CD14-positive monocyte (primary cell): ENCODE measurements around the gene KDM4C. TPM values are rescaled to one million over a fixed set of nuclear protein-coding genes. Genes with fewer than 3 reads are reported as not detected.

Experiments
- DNase-seq, 3 donors: peaks; one replicate each; pipeline ENCODE4 v3.0.0-alpha.2; 2011 to 2022
- H2AFZ ChIP-seq: 2 replicates; pipeline ENCODE4 v1.6.0; 2012; ENCODE audit warnings: mild to moderate bottlenecking, low read depth, low read length, inconsistent platforms; ENCODE audit not compliant: insufficient read depth, poor library complexity, severe bottlenecking
- H3K27ac ChIP-seq, 2 donors: 1 replicate in 1 of 2; 2 replicates in 1 of 2; pipeline ENCODE4 v1.5.1; 2012 to 2013; ENCODE audit warnings: low read length in 2 of 2, control low read depth in 1 of 2, inconsistent platforms in 1 of 2, low read depth in 1 of 2, mild to moderate bottlenecking in 1 of 2
- H3K27me3 ChIP-seq, 2 donors: one replicate each; pipeline versions ENCODE4 v1.6.0 to v1.6.1; 2011 to 2013; ENCODE audit warnings: low read length in 2 of 2; ENCODE audit not compliant: control insufficient read depth in 2 of 2, insufficient read depth in 2 of 2
- H3K36me3 ChIP-seq, 2 donors: replicated peaks in 1 of 2; 1 replicate in 1 of 2; 2 replicates in 1 of 2; pipeline versions ENCODE4 v1.5.1 to v1.6.1; 2012 to 2013; ENCODE audit warnings: low read length in 2 of 2, control low read depth in 1 of 2, inconsistent platforms in 1 of 2, mild to moderate bottlenecking in 1 of 2; ENCODE audit not compliant: insufficient read depth in 2 of 2, control insufficient read depth in 1 of 2
- H3K4me1 ChIP-seq, 2 donors: 1 replicate in 1 of 2; 2 replicates in 1 of 2; pipeline versions ENCODE4 v1.5.1 to v1.6.1; 2012 to 2013; ENCODE audit warnings: low read length in 2 of 2, control low read depth in 1 of 2, inconsistent platforms in 1 of 2, mild to moderate bottlenecking in 1 of 2, moderate library complexity in 1 of 2; ENCODE audit not compliant: insufficient read depth in 2 of 2, control insufficient read depth in 1 of 2
- H3K4me2 ChIP-seq: replicated peaks from 2 replicates; pipeline ENCODE3; 2012; ENCODE audit warnings: low read length, moderate library complexity, mild to moderate bottlenecking; ENCODE audit not compliant: poor library complexity, severe bottlenecking; ENCODE audit errors: extremely low read depth
- H3K4me3 ChIP-seq, 3 experiments: fragments of 200-600 bp in 1 of 3; sonication (generic) in 1 of 3; replicated peaks in 1 of 3; 1 replicate in 2 of 3; 2 replicates in 1 of 3; pipeline ENCODE4 v1.5.1; 2011 to 2013; ENCODE audit warnings: low read length in 3 of 3, mild to moderate bottlenecking in 3 of 3, control low read depth in 2 of 3, low read depth in 2 of 3, inconsistent platforms in 1 of 3, moderate library complexity in 1 of 3
- H3K79me2 ChIP-seq: 2 replicates; pipeline ENCODE4 v1.6.0; 2012; ENCODE audit warnings: mild to moderate bottlenecking, control low read depth, inconsistent platforms, low read length, moderate library complexity; ENCODE audit not compliant: insufficient read depth
- H3K9ac ChIP-seq: 2 replicates; pipeline ENCODE4 v1.6.0; 2017; ENCODE audit warnings: low read length, mild to moderate bottlenecking; ENCODE audit not compliant: insufficient read depth, poor library complexity, severe bottlenecking
- H3K9me3 ChIP-seq, 2 donors: replicated peaks in 1 of 2; 1 replicate in 1 of 2; 2 replicates in 1 of 2; pipeline versions ENCODE4 v1.5.1 to v1.6.1; 2012 to 2013; ENCODE audit warnings: low read length in 2 of 2, control low read depth in 1 of 2; ENCODE audit not compliant: control insufficient read depth in 1 of 2, insufficient read depth in 1 of 2
- H4K20me1 ChIP-seq: 2 replicates; pipeline ENCODE4 v1.6.0; 2012; ENCODE audit warnings: mild to moderate bottlenecking, low read length, control low read depth, moderate library complexity; ENCODE audit not compliant: insufficient read depth
- H3K27ac Mint-ChIP-seq, 7 donors: one replicate each; pipeline ENCODE4 v1.8.0; 2020; ENCODE audit warnings: mild to moderate bottlenecking in 7 of 7, mixed read lengths in 7 of 7, moderate library complexity in 6 of 7, inconsistent platforms in 2 of 7
- H3K27me3 Mint-ChIP-seq, 3 donors: one replicate each; pipeline ENCODE4 v1.8.0; 2021 to 2022; ENCODE audit warnings: low read depth in 3 of 3, mild to moderate bottlenecking in 3 of 3, mixed read lengths in 3 of 3, moderate library complexity in 3 of 3, inconsistent platforms in 1 of 3
- H3K36me3 Mint-ChIP-seq, 2 donors: one replicate each; pipeline ENCODE4 v1.8.0; 2020; ENCODE audit warnings: mixed read lengths in 2 of 2, inconsistent platforms in 1 of 2, mild to moderate bottlenecking in 1 of 2
- H3K4me1 Mint-ChIP-seq: one replicate; pipeline ENCODE4 v1.8.0; 2020; ENCODE audit warnings: mild to moderate bottlenecking, mixed read lengths
- H3K4me3 Mint-ChIP-seq, 2 donors: one replicate each; pipeline ENCODE4 v1.8.0; 2020; ENCODE audit warnings: mild to moderate bottlenecking in 2 of 2, mixed read lengths in 2 of 2, moderate library complexity in 1 of 2
- H3K9me3 Mint-ChIP-seq, 7 donors: one replicate each; pipeline ENCODE4 v1.8.0; 2020 to 2022; ENCODE audit warnings: mixed read lengths in 7 of 7, mild to moderate bottlenecking in 6 of 7, moderate library complexity in 6 of 7, inconsistent platforms in 2 of 7
- CTCF ChIP-seq: fragments of 200-600 bp; IDR thresholded peaks from one replicate; pipeline ENCODE4 v1.8.0; 2022; ENCODE audit warnings: antibody characterized with exemption, mild to moderate bottlenecking
- WGBS: methylation state at CpG from one replicate; pipeline ENCODE4 v1.1.5; 2013; ENCODE audit warnings: missing lambda C conversion rate; ENCODE audit not compliant: insufficient coverage; 5-methylcytosine and 5-hydroxymethylcytosine counted together
- intact Hi-C, 2 donors: fragments of 100-400 bp; cut with micrococcal nuclease; formaldehyde crosslinking; loops; one replicate each; pipeline versions ENCODE4 v1.15.0 to v1.15.1; 2023
- polyA plus RNA-seq, 3 donors: library from polyadenylated mRNA; depleted of rRNA in 1 of 3; unstranded in 2 of 3; stranded (reverse) in 1 of 3; fragments of 300-500 nt in 2 of 3; fragments of >200 nt in 1 of 3; fragmentation: Illumina TruSeq in 2 of 3; gene quantifications; 1 replicate in 2 of 3; 2 replicates in 1 of 3; pipeline ENCODE4 v1.2.3, GENCODE V29; 2012 to 2021

KDM4C gene
- polyA plus RNA-seq, 3 donors = 15.2 to 36.2 (median 17.1) TPM

- no peak for TF ChIP-seq CTCF
- Histone ChIP-seq H3K4me1 (peaks cover 3 to 9% of the 10 kb centered on the region in 2 donors), H3K27me3 (no peaks in the 10 kb centered on the region), H3K9ac (no peak overlapping the region), H3K4me3 (no peak overlapping the region), H3K27ac (no peak overlapping the region), H3K36me3 (peaks cover 0 to 12% of the 10 kb centered on the region in 2 donors), H4K20me1 (peaks cover 90% of the 10 kb centered on the region), H2AFZ (no peak overlapping the region), H3K79me2 (peaks cover 3% of the 10 kb centered on the region), H3K9me3 (no peaks in the 10 kb centered on the region), H3K4me2 (no peak overlapping the region)
- no peak for DNase-seq
- peaks cover 33% of the 10 kb centered on the region for H3K4me1 Mint-ChIP-seq
- intact Hi-C loops = no loop called here
- H3K4me3 Mint-ChIP-seq = peak overlapping the region in 1 of 2 donors; percentile 38
- no peaks in the 10 kb centered on the region for H3K27me3 Mint-ChIP-seq
- H3K9me3 Mint-ChIP-seq = no peaks in the 10 kb centered on the region
- 84% methylated on average over 5 of the region's 8 CpGs for WGBS
- H3K27ac Mint-ChIP-seq = peak overlapping the region in 1 of 7 donors; percentile 50
- peaks cover 20 to 39% of the 10 kb centered on the region in 2 donors for H3K36me3 Mint-ChIP-seq
Measured at GRCh38 chr9:6924988-6925563, 167.3 kb downstream of the KDM4C start.

GRCh38 chr9:6925836-6926235 lies 168.1 kb downstream of the KDM4C start:
- H3K9me3 ChIP-seq = no peaks in the 10 kb centered on the region
- Mint-ChIP-seq H3K9me3 (no peaks in the 10 kb centered on the region), H3K27ac (no peak overlapping the region), H3K4me3 (no peak overlapping the region), H3K36me3 (peaks cover 22 to 39% of the 10 kb centered on the region in 2 donors), H3K27me3 (no peaks in the 10 kb centered on the region), H3K4me1 (peaks cover 29% of the 10 kb centered on the region)
- no peak overlapping the region for H3K4me2 ChIP-seq
- peaks cover 85% of the 10 kb centered on the region for H4K20me1 ChIP-seq
- peaks cover 3 to 9% of the 10 kb centered on the region in 2 donors for H3K4me1 ChIP-seq
- intact Hi-C loops = no loop called here
- H3K36me3 ChIP-seq = peaks cover 0 to 12% of the 10 kb centered on the region in 2 donors
- H3K9ac ChIP-seq = no peak overlapping the region
- no peak for TF ChIP-seq CTCF
- DNase-seq = no peak
- no peaks in the 10 kb centered on the region for H3K27me3 ChIP-seq
- peaks cover 3% of the 10 kb centered on the region for H3K79me2 ChIP-seq
- WGBS = 97% methylated on average over 9 of the region's 12 CpGs
- no peak overlapping the region for H2AFZ ChIP-seq
- no peak overlapping the region for H3K4me3 ChIP-seq
- H3K27ac ChIP-seq = no peak overlapping the region
